HG02763 (cell line): ENCODE measurements around the gene SMAD2.
"Not testable (repeated sequence)": the region's sequence is repeated elsewhere in the genome, so short reads cannot be mapped to it uniquely, and the experiment has no call there.

Source experiments
- ATAC-seq: cut with Tn5 transposase; IDR thresholded peaks from one replicate; pipeline ENCODE4 v1.9.1; 2021; ENCODE audit warnings: mild to moderate bottlenecking, moderate library complexity; ENCODE audit not compliant: unreplicated experiment

SMAD2 gene

GRCh38 chr18:47797126-47797525 is 133.3 kb downstream of the SMAD2 start:
- no peak for ATAC-seq

GRCh38 chr18:47795434-47795814 is 135.0 kb downstream of the SMAD2 start:
- ATAC-seq: no peak

- ATAC-seq: no peak
Measured at GRCh38 chr18:47794725-47795433, 135.6 kb downstream of the SMAD2 start.

- no peak for ATAC-seq
Measured at GRCh38 chr18:47793609-47794008, 136.8 kb downstream of the SMAD2 start.

- ATAC-seq: no peak
Measured at GRCh38 chr18:47791461-47791985, 138.9 kb downstream of the SMAD2 start.

GRCh38 chr18:47790036-47790435 is 140.4 kb downstream of the SMAD2 start:
- no peak for ATAC-seq

GRCh38 chr18:47788621-47789020 is 141.8 kb downstream of the SMAD2 start:
- no peak for ATAC-seq

DNA sequence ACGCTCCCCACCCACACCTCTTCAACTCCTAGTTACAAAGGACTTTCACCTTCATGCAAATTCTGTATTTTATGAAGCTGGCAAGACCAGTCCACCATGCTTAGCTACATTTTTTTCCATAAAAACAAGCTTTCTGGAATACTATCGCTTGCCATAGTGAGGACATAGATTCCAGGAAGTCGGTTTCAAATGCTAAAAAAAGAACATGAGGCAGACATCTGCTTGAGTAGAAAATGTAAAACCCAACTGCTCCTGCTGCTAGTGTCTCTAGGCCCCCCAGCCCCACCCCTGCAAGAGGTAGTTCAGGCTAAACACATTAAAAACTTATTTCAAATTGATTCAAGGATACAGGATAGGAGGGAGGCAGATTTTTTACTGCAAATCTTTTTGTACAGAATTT is 148.9 kb downstream of the SMAD2 start:
- ATAC-seq: no peak

DNA sequence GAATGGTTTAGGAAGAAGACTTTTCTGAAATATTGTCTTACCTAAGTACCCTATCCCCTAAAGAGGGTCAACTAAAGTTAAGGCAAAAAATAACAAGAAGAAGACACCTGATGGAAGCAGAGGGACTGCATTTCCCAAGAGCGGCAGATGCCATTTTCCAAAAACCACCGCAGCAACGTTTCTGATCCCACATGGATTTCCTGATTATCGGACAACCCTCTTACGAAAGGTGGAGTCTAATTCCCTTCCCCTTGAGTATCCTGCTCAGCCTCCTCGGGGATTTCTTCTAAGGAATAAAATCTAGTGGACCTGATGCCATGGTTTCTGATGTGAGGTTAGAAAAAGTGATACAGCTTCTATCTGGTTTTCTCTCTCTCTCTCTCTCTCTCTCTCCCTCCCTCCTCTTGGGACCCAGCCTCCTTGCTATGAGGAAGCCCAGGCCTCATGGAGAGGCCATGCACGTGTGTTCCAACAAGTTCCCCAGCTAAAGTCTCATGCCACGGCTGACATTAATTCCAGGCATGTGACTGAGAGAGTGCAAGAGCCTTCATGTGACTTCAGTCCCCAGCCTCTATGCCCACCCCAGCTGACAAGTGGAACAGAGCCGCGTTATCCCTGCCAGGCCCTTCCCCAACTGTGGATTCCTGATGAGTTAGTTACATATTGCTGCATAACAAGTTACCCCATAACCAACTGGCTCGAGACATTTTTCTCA is 150.3 kb downstream of the SMAD2 start:
- no peak for ATAC-seq

DNA sequence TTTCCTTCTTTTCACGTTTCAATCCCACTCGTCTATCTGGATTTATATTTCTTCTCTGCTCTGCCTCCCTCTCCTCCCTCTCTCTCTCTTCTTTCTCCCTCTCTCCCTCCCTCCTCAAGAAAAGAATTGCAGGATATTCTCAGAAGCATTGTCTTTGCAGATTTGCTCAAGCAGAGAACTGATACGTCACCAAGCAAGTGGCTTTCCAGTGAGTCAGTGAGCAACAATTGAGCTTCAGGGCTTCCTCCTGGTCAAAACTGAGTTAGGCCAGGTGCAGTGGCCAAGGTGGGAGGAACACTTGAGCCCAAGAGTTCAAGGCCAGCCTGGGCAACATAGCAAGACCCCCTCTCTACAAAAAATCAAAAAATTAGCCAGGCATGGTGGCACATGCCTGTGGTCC is 151.1 kb downstream of the SMAD2 start:
- ATAC-seq: no peak

- ATAC-seq: no peak
Measured at GRCh38 chr18:47777626-47778025, 152.8 kb downstream of the SMAD2 start.

- ATAC-seq: no peak
Measured at GRCh38 chr18:47775961-47776360, 154.5 kb downstream of the SMAD2 start.

GRCh38 chr18:47773931-47774330 is 156.5 kb downstream of the SMAD2 start:
- ATAC-seq: no peak

- ATAC-seq: no peak
Measured at GRCh38 chr18:47772374-47773248, 157.8 kb downstream of the SMAD2 start.

GRCh38 chr18:47771922-47772321 is 158.5 kb downstream of the SMAD2 start:
- ATAC-seq: no peak

DNA sequence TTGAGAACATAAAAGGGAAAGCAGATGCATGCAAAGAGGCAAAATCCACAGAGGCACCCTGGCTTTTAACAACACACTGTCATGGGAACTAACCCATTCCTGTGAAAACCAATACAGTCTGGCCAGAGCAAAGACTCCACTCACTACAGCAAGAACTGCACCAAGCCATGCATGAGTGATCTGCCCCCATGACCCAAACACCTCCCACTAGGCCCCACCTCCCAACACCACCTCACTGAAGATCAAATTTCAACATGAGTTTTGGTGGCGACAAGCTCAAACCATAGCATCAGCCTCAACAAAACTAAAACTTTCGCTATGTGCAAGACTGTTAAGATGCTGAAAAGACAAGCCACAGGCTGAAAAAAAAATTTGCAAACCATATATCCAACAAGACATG is 162.8 kb downstream of the SMAD2 start:
- ATAC-seq: no peak

- not testable (repeated sequence) for ATAC-seq
Measured at GRCh38 chr18:47767198-47767597, 163.3 kb downstream of the SMAD2 start.
